ELR (cell line): ENCODE measurements around the gene RNF113B.

Experiments
- DNase-seq: peaks from one replicate; pipeline ENCODE4 v3.0.0-alpha.2; 2015; ENCODE audit warnings: low read depth

RNF113B gene

DNA sequence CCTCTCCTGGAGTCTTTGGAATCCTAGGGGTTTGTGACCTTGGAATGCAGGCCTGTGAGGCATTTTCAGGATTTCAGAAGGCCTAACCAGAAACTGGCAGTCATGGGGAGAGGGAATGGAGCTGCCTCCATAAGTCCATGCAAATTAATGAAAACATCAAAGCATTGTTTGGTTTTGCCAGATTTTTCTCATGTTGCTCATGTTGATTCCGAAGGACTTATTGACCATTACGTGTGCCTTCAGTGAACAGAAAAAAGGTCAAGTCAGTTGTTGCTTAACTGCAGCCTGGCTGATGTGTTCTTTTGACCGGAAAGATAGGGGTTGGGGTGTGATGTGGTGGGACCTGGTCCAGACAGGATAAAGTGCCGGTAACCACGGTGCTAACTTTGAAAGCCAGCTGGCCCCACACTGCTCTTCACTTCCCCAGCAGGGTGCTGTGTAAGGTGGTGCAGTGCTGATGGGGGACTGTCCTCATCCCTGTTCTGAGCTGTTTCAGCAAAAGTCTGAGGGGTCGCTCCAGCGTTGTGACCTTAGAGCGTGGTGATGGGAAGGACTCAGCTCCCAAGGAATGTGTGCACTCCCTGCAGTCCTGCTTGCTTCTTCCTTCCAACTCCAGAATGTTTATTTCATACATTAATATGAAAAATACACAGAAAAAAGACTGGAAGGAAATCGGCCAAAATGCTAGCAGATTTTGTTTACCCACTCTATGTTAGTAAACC lies 3.5 kb downstream of the RNF113B start:
- DNase-seq, result peak; percentile 97

DNA sequence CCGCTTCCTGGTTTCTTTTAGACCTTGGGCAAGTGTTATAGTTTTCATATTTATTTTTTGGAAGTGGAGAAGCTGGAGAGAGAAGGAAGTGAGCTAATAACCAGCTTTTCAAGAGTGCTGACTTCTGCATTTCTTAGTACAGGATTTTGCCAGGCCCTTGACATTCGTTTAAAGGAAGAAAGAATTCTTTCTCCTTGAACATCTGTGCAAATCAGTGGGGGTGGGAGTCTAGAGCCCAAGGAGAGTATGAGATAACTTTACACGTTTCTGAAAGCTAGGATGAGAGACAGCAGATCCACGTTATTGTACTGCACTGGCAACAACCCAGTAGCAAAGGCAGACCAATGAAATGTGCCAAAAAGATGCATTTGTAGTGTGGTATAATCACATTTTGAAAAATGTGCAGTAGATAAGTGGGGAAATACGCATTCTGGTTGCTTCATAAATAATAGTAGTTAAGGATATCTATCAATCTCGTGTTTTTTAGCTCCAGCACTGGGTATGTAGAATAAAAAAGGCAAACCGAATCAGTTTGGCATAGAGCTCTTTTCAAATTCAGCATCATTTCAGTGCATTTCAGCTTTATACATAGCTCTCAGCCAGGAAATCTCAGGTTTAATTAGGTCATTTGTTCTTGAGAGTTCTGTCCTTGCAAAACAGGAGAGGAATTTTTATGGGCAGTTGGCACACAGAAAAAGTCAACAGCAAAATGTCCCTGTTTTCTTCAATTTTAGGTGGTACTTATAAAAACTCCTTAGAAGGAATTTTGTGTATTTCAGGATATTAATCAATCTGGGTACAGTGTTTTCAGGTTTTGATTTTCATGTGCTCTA lies 4.3 kb downstream of the RNF113B start:
- DNase-seq, result peak; percentile 46

GRCh38 chr13:98171900-98172589 lies 5.0 kb downstream of the RNF113B start:
- DNase-seq, result peak; percentile 53

- no peak for DNase-seq
These were observed 7.7 kb downstream of the RNF113B start for GRCh38 chr13:98169331-98169730.

DNA sequence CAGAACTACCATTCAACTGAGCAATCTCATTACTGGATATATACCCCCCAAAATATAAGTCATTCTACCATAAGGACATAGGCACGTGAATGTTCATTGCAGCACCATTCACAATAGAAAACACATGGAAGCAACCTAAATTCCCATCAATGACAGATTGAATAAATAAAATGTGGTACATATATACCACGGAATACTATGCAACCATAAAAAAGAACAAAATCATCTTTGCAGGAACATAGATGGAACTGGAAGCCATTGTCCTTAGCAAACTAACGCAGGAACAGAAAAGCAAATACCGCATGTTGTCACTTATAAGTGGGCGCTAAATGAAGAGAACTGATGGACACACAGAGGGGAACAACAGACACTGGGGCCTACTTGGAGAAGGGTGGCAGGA lies 14.1 kb downstream of the RNF113B start:
- no peak for DNase-seq

DNA sequence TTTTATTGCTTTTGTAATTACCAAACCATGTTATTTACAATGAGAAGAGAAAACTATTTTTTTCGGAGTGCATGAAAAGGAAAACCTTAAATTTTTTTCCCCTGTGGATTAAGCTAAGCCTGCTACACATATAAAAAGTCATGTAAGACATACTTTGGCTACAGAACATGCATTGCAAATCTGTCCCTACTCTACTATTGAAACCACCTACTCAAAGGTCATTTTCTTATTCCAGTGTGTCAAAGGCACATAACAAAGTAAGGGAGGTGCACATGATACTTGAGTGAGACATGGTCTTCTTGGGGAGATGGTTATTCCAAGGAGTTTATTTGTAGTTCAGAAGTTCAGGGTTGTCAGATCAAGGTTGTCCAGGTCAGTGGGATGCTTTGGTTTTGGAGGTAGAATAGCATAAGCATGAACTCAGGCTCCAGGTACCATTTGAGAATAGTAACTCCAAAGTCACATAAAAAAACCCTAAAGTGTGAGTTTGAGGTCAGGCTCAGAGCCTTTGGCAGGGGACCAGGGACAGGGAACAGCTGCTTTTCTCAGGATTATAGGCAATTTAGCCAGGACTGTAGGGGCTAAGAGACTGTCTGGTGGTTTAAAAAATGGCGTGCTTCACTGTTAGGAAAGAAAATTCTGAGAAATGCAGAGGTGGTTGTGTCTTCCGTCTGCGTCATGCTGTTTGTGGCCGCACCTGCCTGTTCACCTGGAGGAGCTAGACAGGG lies 18.7 kb downstream of the RNF113B start:
- DNase-seq, result no peak

DNA sequence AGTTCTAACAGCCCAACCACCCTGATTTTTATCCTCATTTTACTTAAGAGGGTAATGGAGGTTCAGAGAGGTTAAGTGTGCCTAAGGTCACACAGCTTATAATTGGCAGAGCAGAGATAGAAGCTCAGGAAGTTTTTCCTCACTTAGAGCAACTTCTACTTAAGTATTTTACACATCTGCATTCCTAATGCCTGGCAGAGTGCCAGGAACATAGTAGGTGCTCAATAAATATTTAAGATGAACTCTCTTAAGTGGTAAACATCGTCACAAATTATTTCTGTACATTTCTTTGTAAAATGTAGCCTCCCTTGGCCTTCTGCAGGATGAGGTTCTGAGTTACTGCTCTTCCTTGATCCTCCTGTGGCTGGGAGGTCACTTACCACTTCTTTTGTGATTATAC lies 19.5 kb downstream of the RNF113B start:
- no peak for DNase-seq

DNA sequence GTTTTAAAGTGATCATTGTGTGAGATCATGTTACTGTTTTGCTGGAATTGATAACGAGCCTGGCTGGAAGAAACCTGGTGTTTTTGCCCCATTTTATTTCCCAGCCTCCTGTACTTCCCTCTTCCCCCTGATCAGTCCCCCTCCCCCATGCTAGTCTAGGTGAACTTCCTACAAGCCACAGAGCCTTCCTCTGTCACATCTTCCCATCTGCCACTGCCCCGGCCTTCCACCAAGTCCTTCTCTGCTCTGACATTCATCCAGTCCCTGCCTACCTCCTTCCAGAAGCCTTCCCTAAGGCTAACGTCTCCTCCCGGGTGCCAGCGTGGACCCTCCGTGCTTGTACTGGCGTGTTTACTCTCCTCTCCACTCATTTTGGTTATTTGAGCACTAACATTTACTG lies 19.9 kb downstream of the RNF113B start:
- DNase-seq, result no peak

DNA sequence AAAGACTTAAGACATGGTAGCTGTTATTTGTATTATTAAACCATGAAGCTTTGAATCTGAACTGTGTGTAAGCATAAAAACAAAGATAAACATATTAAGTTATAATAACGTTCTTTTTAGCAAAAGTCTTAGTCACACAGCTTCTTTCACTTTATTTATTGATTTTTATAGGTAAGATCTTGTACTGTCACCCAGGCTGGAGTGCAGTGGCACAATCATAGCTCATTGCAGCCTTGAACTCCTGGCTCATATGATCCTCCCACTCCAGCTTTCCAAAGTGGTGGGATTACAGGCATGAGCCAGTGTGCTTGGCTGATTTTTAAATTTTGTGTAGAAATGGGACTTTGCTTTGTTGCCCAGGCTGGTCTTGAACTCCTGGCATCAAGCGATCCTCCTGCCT lies 20.8 kb downstream of the RNF113B start:
- no peak for DNase-seq

DNA sequence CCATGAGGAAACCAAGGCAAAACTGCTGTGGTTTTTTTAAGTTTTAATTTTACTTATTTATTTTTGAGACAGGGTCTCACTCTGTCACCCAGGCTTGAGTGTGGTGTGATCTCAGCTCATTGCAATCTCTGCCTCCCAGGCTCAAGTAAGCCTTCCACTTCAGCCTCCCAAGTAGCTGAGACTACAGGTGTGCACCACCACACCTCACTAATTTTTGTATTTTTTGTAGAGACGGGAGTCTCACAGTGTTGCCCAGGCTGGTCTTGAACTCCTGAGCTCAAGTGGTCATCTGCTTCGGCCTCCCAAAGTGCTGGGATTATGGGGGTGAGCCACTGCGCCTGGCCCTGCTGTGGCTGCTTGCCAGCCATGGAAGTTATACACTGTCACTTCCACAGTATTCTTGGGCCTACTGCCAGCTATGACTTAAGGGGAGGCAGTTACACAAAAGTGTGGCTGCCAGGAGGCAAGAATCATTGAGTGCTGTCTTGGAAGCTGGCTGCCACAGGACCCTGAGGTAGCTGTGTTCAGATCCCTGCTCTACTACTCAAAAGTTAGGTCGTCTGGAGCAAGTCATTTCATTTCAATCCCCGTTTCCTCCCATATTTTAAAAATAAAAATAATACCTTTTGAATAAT lies 21.5 kb downstream of the RNF113B start:
- DNase-seq, result peak; percentile 73

DNA sequence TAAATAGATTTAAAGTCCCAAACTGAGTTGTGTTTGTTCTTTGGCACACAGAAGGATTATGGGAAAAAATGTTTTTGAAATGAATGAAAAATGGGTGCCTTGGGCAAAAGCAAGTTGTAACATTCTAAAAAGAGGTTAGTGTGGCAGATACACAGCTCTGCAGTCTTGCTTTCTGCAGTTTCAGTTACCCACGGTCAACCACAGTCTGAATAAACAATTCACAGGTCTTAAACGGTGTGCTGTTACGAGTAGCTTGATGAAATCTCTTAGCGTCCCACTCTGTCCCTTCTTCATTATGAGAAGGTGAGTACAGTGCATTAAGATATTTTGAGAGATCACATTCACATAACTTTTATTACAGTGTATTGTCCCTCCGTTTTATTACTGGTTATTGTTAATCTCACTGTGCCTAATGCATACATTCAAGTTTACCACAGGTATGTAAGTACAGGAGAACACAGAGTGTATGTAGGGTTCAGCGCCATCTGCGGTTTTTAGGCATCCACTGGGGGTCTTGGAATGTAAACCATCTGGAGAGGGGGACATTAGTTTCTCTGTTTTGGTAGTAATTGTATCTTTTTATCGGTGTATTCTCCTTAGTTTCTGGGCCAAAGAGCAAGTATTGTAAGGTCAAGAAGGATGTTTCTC lies 26.1 kb downstream of the RNF113B start:
- no peak for DNase-seq

- peak; percentile 35 for DNase-seq
These were observed 29.5 kb downstream of the RNF113B start for GRCh38 chr13:98147521-98147920.

- peak; percentile 76 for DNase-seq
These were observed 32.2 kb downstream of the RNF113B start for GRCh38 chr13:98144801-98145350.

GRCh38 chr13:98144027-98144741 lies 32.9 kb downstream of the RNF113B start:
- DNase-seq, result peak; percentile 59

GRCh38 chr13:98143601-98144026 lies 33.5 kb downstream of the RNF113B start:
- peak; percentile 62 for DNase-seq

DNA sequence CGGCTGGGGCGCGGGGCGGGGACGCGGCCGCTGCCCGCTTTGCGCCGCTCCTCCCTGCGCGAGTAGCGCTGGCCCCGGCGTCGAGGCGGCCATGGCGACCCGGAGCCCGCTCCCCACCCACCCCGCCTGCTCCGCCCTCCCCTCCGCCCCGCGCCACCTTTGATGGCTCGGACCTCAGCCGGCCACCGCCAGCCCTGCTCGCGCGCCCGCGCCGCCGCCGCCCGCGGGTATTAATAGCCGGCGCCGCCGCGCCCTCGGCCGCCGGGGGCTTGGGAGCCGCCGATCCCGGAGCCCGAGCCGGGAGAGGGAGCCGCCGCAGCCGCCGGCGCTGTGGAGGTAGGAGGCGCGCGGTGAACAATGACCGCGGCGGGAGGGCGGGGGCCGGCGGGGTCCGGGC lies 33.9 kb downstream of the RNF113B start:
- no peak for DNase-seq

- DNase-seq, result peak; percentile 80
These were observed 34.5 kb downstream of the RNF113B start, which contains the start of gene FARP1 for GRCh38 chr13:98142380-98143156. Gene FARP1, plus strand, starts transcription at chr13:98143094. Its CDS starts 70,149 bp downstream, at chr13:98213243.

DNA sequence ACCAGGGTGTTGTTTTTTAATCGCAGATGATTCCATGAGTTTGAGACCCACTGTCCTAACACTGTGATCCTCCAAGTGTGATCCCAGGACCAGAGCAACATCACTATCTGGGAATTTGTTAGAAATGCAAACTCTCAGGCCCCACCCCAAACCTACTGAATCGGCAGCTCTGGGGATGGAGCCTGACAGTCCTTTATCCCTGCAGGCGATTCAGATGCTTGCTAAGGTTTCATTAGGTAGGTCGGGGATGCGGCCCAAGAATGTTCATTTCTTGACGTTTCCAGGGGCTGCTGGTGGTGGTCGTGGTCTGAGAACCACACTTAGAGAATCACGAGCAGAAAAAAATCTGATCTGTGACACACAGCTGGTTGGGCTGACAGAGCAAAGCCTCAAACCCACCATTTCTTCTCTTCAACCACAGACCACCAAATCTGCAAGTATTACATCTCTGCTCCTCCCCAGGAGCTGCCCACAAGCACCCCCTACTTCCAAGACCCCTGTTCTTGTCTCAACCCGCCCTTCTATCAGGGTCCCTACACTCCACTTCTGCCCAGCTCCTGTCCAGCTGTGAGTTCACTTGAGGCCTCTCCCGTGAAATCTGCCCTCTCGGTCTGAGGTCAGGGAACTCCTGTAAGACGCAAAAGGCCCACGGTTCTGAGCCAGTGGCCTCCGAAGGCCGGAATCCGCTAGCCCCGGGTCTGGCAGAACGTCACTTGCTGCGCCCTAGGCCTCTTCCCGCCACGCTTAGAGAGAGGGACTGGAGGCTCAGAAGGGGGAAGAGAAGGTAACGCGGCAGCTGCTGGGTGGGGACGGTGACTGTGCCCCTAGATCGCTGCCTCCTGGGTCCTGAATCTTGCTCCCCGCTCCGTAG lies 35.3 kb downstream of the RNF113B start:
- no peak for DNase-seq
